ENCODE data around the gene CTSW.

The CTSW gene

GRCh38 chr11:65883058-65883761 lies 3.6 kb downstream of the CTSW start:
- H3K27ac ChIP-seq (ENCODE audit: low read depth, low read length), result no peak overlapping the region
- no peak overlapping the region for H3K9ac ChIP-seq (ENCODE audit: low read length)
- H3K9me3 ChIP-seq (ENCODE audit: control insufficient read depth, insufficient read depth, low read depth, low read length), result no peaks in the 10 kb centered on the region
- no peak overlapping the region for H3K4me3 ChIP-seq (ENCODE audit: low read depth, low read length)
- H3K4me1 ChIP-seq (ENCODE audit: control insufficient read depth, insufficient read depth, low read length), result peaks cover 5% of the 10 kb centered on the region
- no peaks in the 10 kb centered on the region for H3K27me3 ChIP-seq (ENCODE audit: control insufficient read depth, insufficient read depth, low read length)
- peaks cover 53% of the 10 kb centered on the region for H3K36me3 ChIP-seq (ENCODE audit: control insufficient read depth, insufficient read depth, low read length)

- Histone ChIP-seq H3K36me3 (ENCODE audit: control insufficient read depth, insufficient read depth, low read length) (peaks cover 53% of the 10 kb centered on the region), H3K27me3 (ENCODE audit: control insufficient read depth, insufficient read depth, low read length) (peaks cover 1% of the 10 kb centered on the region; the same call in 1 of the 2 replicates), H3K27ac (ENCODE audit: low read depth, low read length) (no peak overlapping the region), H3K4me3 (ENCODE audit: low read depth, low read length) (no peak overlapping the region), H3K9me3 (ENCODE audit: control insufficient read depth, insufficient read depth, low read depth, low read length) (no peaks in the 10 kb centered on the region), H3K9ac (ENCODE audit: low read length) (no peak overlapping the region), H3K4me1 (ENCODE audit: control insufficient read depth, insufficient read depth, low read length) (peaks cover 6% of the 10 kb centered on the region)
Observed at GRCh38 chr11:65883786-65884715, 4.4 kb downstream of the CTSW start.

- H3K9me3 ChIP-seq (ENCODE audit: control insufficient read depth, insufficient read depth, low read depth, low read length), result no peaks in the 10 kb centered on the region
- peaks cover 8% of the 10 kb centered on the region for H3K27me3 ChIP-seq (ENCODE audit: control insufficient read depth, insufficient read depth, low read length)
- H3K4me3 ChIP-seq (ENCODE audit: low read depth, low read length), result no peak overlapping the region
- no peak overlapping the region for H3K27ac ChIP-seq (ENCODE audit: low read depth, low read length)
- H3K9ac ChIP-seq (ENCODE audit: low read length), result no peak overlapping the region
- H3K36me3 ChIP-seq (ENCODE audit: control insufficient read depth, insufficient read depth, low read length), result peaks cover 53% of the 10 kb centered on the region
- H3K4me1 ChIP-seq (ENCODE audit: control insufficient read depth, insufficient read depth, low read length), result peaks cover 9% of the 10 kb centered on the region
Observed at GRCh38 chr11:65884716-65885092, 5.1 kb downstream of the CTSW start.

GRCh38 chr11:65885231-65885630 lies 5.6 kb downstream of the CTSW start:
- Histone ChIP-seq H3K27me3 (ENCODE audit: control insufficient read depth, insufficient read depth, low read length) (peaks cover 13% of the 10 kb centered on the region), H3K4me3 (ENCODE audit: low read depth, low read length) (no peak overlapping the region), H3K9me3 (ENCODE audit: control insufficient read depth, insufficient read depth, low read depth, low read length) (no peaks in the 10 kb centered on the region), H3K27ac (ENCODE audit: low read depth, low read length) (no peak overlapping the region), H3K9ac (ENCODE audit: low read length) (no peak overlapping the region), H3K36me3 (ENCODE audit: control insufficient read depth, insufficient read depth, low read length) (peaks cover 53% of the 10 kb centered on the region), H3K4me1 (ENCODE audit: control insufficient read depth, insufficient read depth, low read length) (peaks cover 15% of the 10 kb centered on the region)

GRCh38 chr11:65885808-65886536 lies 6.3 kb downstream of the CTSW start:
- H3K4me3 ChIP-seq (ENCODE audit: low read depth, low read length), result no peak overlapping the region
- peaks cover 14% of the 10 kb centered on the region for H3K27me3 ChIP-seq (ENCODE audit: control insufficient read depth, insufficient read depth, low read length)
- no peak overlapping the region for H3K27ac ChIP-seq (ENCODE audit: low read depth, low read length)
- no peaks in the 10 kb centered on the region for H3K9me3 ChIP-seq (ENCODE audit: control insufficient read depth, insufficient read depth, low read depth, low read length)
- H3K4me1 ChIP-seq (ENCODE audit: control insufficient read depth, insufficient read depth, low read length), result peaks cover 15% of the 10 kb centered on the region
- H3K36me3 ChIP-seq (ENCODE audit: control insufficient read depth, insufficient read depth, low read length), result peaks cover 53% of the 10 kb centered on the region
- H3K9ac ChIP-seq (ENCODE audit: low read length), result no peak overlapping the region

- H3K4me3 ChIP-seq (ENCODE audit: low read depth, low read length), result peak overlapping the region; percentile 94
- peaks cover 14% of the 10 kb centered on the region for H3K27me3 ChIP-seq (ENCODE audit: control insufficient read depth, insufficient read depth, low read length)
- no peaks in the 10 kb centered on the region for H3K9me3 ChIP-seq (ENCODE audit: control insufficient read depth, insufficient read depth, low read depth, low read length)
- H3K9ac ChIP-seq (ENCODE audit: low read length), result peak overlapping the region; percentile 63
- H3K4me1 ChIP-seq (ENCODE audit: control insufficient read depth, insufficient read depth, low read length), result peaks cover 19% of the 10 kb centered on the region
- peaks cover 48% of the 10 kb centered on the region for H3K36me3 ChIP-seq (ENCODE audit: control insufficient read depth, insufficient read depth, low read length)
- H3K27ac ChIP-seq (ENCODE audit: low read depth, low read length), result no peak overlapping the region
Observed at GRCh38 chr11:65886826-65887722, 7.4 kb downstream of the CTSW start.

- Histone ChIP-seq H3K4me3 (ENCODE audit: low read depth, low read length) (peak overlapping the region; percentile 94), H3K9me3 (ENCODE audit: control insufficient read depth, insufficient read depth, low read depth, low read length) (no peaks in the 10 kb centered on the region), H3K9ac (ENCODE audit: low read length) (peak overlapping the region; percentile 63), H3K4me1 (ENCODE audit: control insufficient read depth, insufficient read depth, low read length) (peaks cover 22% of the 10 kb centered on the region), H3K36me3 (ENCODE audit: control insufficient read depth, insufficient read depth, low read length) (peaks cover 41% of the 10 kb centered on the region), H3K27me3 (ENCODE audit: control insufficient read depth, insufficient read depth, low read length) (peaks cover 14% of the 10 kb centered on the region), H3K27ac (ENCODE audit: low read depth, low read length) (no peak overlapping the region)
Observed at GRCh38 chr11:65887723-65888162, 8.1 kb downstream of the CTSW start.

GRCh38 chr11:65888163-65888814 lies 8.7 kb downstream of the CTSW start, which contains the start of gene FIBP:
TSS of gene FIBP (minus strand) at chr11:65888471. CDS start at chr11:65888418, 53 bp downstream.
- peaks cover 22% of the 10 kb centered on the region for H3K4me1 ChIP-seq (ENCODE audit: control insufficient read depth, insufficient read depth, low read length)

GRCh38 chr11:65890324-65891218 lies 10.9 kb downstream of the CTSW start, which contains the start of gene CCDC85B:
TSS of gene CCDC85B (plus strand) at chr11:65890673. CDS start at chr11:65890784, 111 bp downstream.
- H3K27me3 ChIP-seq (ENCODE audit: control insufficient read depth, insufficient read depth, low read length), result peaks cover 14% of the 10 kb centered on the region
- H3K4me3 ChIP-seq (ENCODE audit: low read depth, low read length), result peak within 1 kb of the TSS; percentile 94
- peak within 1 kb of the TSS; percentile 73; the same call in 1 of the 2 replicates for H3K27ac ChIP-seq (ENCODE audit: low read depth, low read length)
- no peaks in the 10 kb centered on the region for H3K9me3 ChIP-seq (ENCODE audit: control insufficient read depth, insufficient read depth, low read depth, low read length)
- H3K4me1 ChIP-seq (ENCODE audit: control insufficient read depth, insufficient read depth, low read length), result peaks cover 32% of the 10 kb centered on the region
- H3K36me3 ChIP-seq (ENCODE audit: control insufficient read depth, insufficient read depth, low read length), result peaks cover 19% of the 10 kb centered on the region
- peak within 1 kb of the TSS; percentile 86 for H3K9ac ChIP-seq (ENCODE audit: low read length)

More at GRCh38 chr11:65888163-65888814, 8.7 kb downstream of the CTSW start, which contains the start of gene FIBP:
- Histone ChIP-seq H3K9me3 (ENCODE audit: control insufficient read depth, insufficient read depth, low read depth, low read length) (no peaks in the 10 kb centered on the region), H3K27ac (ENCODE audit: low read depth, low read length) (peak within 1 kb of the TSS; percentile 26; the same call in 1 of the 2 replicates), H3K9ac (ENCODE audit: low read length) (peak within 1 kb of the TSS; percentile 63), H3K27me3 (ENCODE audit: control insufficient read depth, insufficient read depth, low read length) (peaks cover 14% of the 10 kb centered on the region), H3K36me3 (ENCODE audit: control insufficient read depth, insufficient read depth, low read length) (peaks cover 36% of the 10 kb centered on the region), H3K4me3 (ENCODE audit: low read depth, low read length) (peak within 1 kb of the TSS; percentile 94)

Data from HUES6 (cell line).